Suprapubic skin (tissue), 4 donors: Measurements from ENCODE around the gene NCAPG.
"Not testable (repeated sequence)": the region's sequence is repeated elsewhere in the genome, so short reads cannot be mapped to it uniquely, and the experiment has no call there.

Experiments used
- EP300 ChIP-seq: sonication (generic); formaldehyde crosslinking; IDR thresholded peaks from one replicate; pipeline ENCODE4 v1.6.1; 2017; ENCODE audit warnings: antibody characterized with exemption
- POLR2A ChIP-seq, 2 donors: fragments of 450-650 bp; IDR thresholded peaks; one replicate each; pipeline ENCODE4 v1.6.1; 2017; ENCODE audit warnings: antibody characterized with exemption in 2 of 2, mild to moderate bottlenecking in 2 of 2, moderate library complexity in 2 of 2
- POLR2AphosphoS5 ChIP-seq, 3 donors: sonication (generic); formaldehyde crosslinking; IDR thresholded peaks; one replicate each; pipeline ENCODE4 v1.6.1; 2017; ENCODE audit warnings: antibody characterized with exemption in 3 of 3
- TF ChIP-seq, protein P1 (sequence below), 2 donors: fragments of 200-600 bp in 1 of 2; fragments of 450-650 bp in 1 of 2; sonication (generic) in 1 of 2; IDR thresholded peaks; one replicate each; pipeline ENCODE4 v1.5.1; 2016 to 2019; ENCODE audit warnings: antibody characterized with exemption in 2 of 2, mild to moderate bottlenecking in 1 of 2, moderate library complexity in 1 of 2

DNA sequence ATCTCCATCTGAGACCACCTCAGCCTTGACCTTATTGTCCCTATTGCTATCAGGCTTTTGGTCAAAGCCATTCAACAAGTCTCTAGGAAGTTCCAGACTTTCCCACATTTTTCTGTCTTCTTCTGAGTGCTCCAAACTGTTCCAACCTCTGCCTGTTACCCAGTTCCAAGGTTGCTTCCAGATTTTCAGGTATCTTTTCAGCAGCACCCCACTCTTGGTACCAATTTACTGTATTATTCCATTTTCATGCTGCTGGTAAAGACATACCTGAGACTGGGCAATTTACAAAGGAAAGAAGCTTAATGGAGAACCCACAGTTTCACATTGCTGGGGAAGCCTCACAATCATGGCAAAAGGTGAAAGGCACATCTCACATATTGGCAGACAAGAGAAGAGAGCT lies 51.1 kb downstream of the NCAPG start:
- TF ChIP-seq POLR2AphosphoS5 (IDR thresholded peaks at IDR 0.05); EP300; POLR2A (IDR thresholded peaks at IDR 0.05): not testable (repeated sequence)
- TF ChIP-seq, protein P1, sequence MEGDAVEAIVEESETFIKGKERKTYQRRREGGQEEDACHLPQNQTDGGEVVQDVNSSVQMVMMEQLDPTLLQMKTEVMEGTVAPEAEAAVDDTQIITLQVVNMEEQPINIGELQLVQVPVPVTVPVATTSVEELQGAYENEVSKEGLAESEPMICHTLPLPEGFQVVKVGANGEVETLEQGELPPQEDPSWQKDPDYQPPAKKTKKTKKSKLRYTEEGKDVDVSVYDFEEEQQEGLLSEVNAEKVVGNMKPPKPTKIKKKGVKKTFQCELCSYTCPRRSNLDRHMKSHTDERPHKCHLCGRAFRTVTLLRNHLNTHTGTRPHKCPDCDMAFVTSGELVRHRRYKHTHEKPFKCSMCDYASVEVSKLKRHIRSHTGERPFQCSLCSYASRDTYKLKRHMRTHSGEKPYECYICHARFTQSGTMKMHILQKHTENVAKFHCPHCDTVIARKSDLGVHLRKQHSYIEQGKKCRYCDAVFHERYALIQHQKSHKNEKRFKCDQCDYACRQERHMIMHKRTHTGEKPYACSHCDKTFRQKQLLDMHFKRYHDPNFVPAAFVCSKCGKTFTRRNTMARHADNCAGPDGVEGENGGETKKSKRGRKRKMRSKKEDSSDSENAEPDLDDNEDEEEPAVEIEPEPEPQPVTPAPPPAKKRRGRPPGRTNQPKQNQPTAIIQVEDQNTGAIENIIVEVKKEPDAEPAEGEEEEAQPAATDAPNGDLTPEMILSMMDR (IDR thresholded peaks at IDR 0.05) = not testable (repeated sequence)
